ENCODE data around the gene ALPP.
"Not testable (repeated sequence)": the region's sequence is repeated elsewhere in the genome, so short reads cannot be mapped to it uniquely, and the experiment has no call there.

Gene ALPP

DNA sequence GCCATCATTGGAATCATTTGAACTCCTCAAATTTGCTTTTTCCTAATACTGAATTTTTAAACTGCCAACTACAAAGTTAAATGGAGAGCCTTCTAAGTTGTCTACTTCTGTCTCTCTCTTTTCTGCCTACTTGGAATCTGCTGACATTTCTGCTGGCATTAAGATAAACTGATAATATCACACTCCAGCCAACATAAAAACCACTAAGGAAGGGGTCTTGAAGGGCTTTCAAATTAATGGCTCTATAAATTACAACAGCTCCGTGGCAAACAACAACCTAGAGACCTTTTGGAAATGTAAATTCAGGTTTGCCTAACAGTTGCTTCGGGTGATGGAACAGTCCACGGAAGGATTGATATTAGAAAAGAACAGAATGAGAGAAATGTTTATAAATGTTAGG lies 12.1 kb downstream of the ALPP start:
- H3K9me3 Mint-ChIP-seq: no peaks in the 10 kb centered on the region
- peaks cover 2% of the 10 kb centered on the region for H3K36me3 Mint-ChIP-seq (ENCODE audit: low read depth)
- H3K27me3 Mint-ChIP-seq (ENCODE audit: low read depth): peaks cover 44% of the 10 kb centered on the region
- no peak overlapping the region for H3K27ac Mint-ChIP-seq
- no peaks in the 10 kb centered on the region for H3K4me1 Mint-ChIP-seq (ENCODE audit: low read depth)
- no peak overlapping the region for H3K4me3 Mint-ChIP-seq

DNA sequence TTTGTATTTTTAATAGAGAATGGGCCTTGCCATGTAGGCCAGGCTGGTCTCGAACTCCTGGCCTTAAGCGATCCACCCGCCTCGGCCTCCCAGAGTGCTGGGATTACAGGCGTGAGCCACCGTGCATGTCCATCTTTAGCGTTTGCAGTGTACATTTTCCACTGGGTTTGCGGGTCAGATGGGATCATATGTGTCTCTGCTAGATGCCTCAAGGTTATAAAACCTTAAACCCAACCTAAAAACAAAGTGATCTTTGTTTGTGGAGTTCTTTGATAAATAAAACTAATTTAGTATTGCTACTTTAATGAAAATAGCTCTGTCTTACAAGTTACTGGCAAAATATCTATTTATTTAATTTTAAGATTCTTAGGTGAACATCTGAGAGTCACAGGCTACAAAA lies 15.0 kb downstream of the ALPP start:
- Mint-ChIP-seq H3K4me1 (ENCODE audit: low read depth) (no peaks in the 10 kb centered on the region), H3K36me3 (ENCODE audit: low read depth) (no peaks in the 10 kb centered on the region), H3K27ac (no peak overlapping the region), H3K27me3 (ENCODE audit: low read depth) (peaks cover 41% of the 10 kb centered on the region), H3K4me3 (no peak overlapping the region), H3K9me3 (no peaks in the 10 kb centered on the region)

DNA sequence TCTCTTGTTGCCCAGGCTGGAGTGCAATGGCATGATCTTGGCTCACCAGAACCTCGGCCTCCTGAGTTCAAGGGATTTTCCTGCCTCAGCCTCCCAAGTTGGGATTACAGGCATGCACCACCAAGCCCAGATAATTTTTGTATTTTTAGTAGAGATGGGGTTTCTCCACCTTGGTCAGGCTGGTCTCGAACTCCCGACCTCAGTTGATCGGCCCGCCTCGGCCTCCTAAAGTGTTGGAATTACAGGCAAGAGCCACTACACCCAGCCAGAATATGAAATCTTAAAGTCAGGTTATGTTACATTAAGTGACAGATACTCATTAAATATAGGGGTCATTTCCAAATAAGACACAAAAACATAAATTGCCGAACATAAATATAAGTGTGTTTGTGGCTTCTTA lies 15.9 kb downstream of the ALPP start:
- not testable (repeated sequence) for H3K9me3 Mint-ChIP-seq; H3K4me1 Mint-ChIP-seq (ENCODE audit: low read depth); H3K27ac Mint-ChIP-seq; H3K4me3 Mint-ChIP-seq; H3K36me3 Mint-ChIP-seq (ENCODE audit: low read depth)
- H3K27me3 Mint-ChIP-seq (ENCODE audit: low read depth): peaks cover 39% of the 10 kb centered on the region

DNA sequence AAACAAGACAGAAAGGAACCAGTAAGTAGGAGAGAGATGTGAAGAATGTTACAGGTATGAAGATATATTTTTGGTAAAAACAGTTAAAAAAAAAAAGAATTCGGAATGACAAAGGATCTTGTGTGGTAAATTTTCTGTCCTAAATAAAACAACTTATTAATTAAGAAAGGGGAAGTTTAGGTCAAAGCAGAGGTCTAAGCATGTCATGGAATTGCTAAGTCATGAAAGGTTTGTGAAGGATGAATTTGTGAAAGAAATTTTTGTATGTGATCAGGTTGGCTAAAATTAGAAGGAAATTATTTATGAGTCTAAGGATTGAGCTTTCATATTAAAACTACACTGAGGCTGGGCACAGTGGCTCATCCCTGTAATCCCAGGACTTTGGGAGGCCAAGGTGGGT lies 17.0 kb downstream of the ALPP start:
- Mint-ChIP-seq H3K4me3 (no peak overlapping the region), H3K9me3 (no peaks in the 10 kb centered on the region), H3K27me3 (ENCODE audit: low read depth) (peaks cover 31% of the 10 kb centered on the region), H3K27ac (no peak overlapping the region), H3K4me1 (ENCODE audit: low read depth) (no peaks in the 10 kb centered on the region), H3K36me3 (ENCODE audit: low read depth) (no peaks in the 10 kb centered on the region)

DNA sequence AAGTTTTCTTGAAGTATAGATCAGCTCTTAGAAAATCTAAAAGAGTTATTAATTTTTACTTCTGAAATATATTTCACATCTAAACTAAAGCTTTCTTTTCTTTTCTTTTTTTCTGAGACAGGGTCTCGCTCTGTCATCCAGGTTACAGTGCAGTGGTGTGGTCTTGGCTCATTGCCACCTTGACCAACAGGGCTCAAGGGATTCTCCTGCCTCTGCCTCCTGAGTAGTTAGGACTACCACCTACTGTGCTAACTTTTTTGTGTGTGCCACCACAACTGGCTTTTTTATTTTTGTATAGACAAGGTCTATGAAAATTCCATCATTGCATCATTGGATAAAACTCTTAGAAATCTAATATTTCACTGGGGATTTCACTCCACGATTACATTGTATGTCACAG lies 18.1 kb downstream of the ALPP start:
- H3K27ac Mint-ChIP-seq: no peak overlapping the region
- H3K4me1 Mint-ChIP-seq (ENCODE audit: low read depth): no peaks in the 10 kb centered on the region
- no peaks in the 10 kb centered on the region for H3K36me3 Mint-ChIP-seq (ENCODE audit: low read depth)
- no peaks in the 10 kb centered on the region for H3K9me3 Mint-ChIP-seq
- peaks cover 26% of the 10 kb centered on the region for H3K27me3 Mint-ChIP-seq (ENCODE audit: low read depth)
- no peak overlapping the region for H3K4me3 Mint-ChIP-seq

DNA sequence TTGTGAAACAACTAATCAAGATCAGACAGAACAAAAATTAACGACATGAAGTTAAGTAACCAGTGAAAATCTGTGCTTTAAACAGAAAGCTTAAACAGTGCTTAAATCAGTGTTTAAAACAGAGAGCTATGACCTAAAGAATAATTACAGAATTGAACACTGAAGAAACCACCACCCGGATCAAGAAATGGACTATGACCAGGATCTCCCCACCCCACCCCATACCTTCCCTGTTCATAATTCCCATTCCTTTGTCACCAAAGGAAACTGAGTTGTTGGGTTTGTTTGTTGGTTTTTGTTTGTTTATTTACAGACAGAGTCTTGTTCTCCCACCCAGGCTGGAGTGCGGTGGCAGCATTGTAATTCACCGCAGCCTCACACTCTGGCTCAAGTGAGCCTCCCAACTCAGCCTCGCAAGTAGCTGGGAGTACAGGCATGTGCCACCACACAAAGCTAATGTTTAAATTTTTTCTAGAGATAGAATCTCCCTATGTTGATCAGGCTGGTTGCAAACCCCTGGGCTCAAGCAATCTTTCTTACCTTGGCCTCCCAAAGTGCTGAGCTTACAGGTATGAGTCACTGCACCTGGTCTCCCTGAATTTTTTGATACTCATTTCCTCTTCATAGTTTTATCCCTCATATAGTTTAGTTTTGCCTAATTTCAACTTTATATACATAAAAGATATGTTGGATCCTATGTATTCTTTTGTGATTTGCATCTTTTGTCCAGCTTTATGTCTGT lies 19.9 kb downstream of the ALPP start:
- no peak overlapping the region for H3K27ac Mint-ChIP-seq
- no peaks in the 10 kb centered on the region for H3K4me1 Mint-ChIP-seq (ENCODE audit: low read depth)
- H3K9me3 Mint-ChIP-seq: no peaks in the 10 kb centered on the region
- no peaks in the 10 kb centered on the region for H3K36me3 Mint-ChIP-seq (ENCODE audit: low read depth)
- H3K4me3 Mint-ChIP-seq: no peak overlapping the region
- peaks cover 21% of the 10 kb centered on the region for H3K27me3 Mint-ChIP-seq (ENCODE audit: low read depth)

DNA sequence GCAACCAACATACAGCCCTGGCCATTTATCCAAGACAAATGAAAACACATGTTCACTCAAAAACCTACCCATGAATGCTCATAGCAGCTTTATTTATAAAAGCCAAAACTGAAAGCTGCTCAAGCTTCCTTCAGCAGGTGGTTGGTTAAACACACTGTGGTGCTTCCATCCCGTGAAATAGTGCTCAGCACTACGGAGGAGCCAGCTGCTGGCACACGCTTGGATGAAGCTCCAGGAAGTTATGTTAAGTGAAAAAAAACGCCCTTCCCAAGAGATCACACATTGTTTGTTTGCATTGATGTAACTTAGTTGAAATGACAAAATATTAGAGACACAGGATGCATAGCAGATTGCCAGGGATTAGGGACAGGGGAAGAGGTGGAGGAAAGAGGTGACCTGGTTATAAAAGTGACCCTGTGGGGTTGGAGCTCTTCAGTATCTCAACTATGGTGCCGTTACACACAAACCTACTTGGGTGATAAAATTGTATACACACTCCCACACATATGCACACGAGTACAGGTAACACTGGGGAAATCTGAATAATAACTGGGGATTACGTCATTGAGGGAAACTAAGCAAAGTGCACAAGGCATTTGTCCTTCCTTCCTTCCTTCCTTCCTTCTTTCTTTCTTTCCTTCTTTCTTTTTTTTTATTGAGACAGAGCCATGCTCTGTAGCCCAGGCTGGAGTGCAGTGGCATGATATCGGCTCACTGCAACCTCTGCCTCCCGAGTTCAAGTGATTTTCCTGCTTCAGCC lies 21.9 kb downstream of the ALPP start:
- H3K9me3 Mint-ChIP-seq: no peaks in the 10 kb centered on the region
- no peaks in the 10 kb centered on the region for H3K36me3 Mint-ChIP-seq (ENCODE audit: low read depth)
- H3K27me3 Mint-ChIP-seq (ENCODE audit: low read depth): peaks cover 17% of the 10 kb centered on the region
- no peak overlapping the region for H3K4me3 Mint-ChIP-seq
- no peak overlapping the region for H3K27ac Mint-ChIP-seq
- H3K4me1 Mint-ChIP-seq (ENCODE audit: low read depth): no peaks in the 10 kb centered on the region

DNA sequence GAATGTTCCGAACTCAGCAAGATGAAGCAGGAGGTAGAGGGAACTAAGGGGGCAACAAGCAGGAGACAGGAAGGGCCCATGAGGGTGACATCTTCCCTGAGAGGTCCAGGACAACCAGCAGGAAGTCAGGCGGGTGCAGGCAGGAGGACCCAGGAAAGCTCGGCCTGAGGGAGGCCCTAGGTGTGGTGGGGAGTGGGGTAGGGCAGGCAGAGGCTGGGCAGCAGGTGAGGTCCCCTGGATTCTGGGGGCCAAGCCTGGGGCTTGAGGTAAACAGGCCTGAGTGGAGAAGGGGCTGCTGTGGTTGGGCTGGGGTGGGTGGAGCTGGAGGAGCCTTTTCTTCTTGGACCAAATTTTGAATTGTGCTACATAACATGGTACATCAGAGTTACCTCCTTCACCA lies 24.0 kb downstream of the ALPP start:
- peaks cover 9% of the 10 kb centered on the region for H3K27me3 Mint-ChIP-seq (ENCODE audit: low read depth)
- H3K27ac Mint-ChIP-seq: no peak overlapping the region

DNA sequence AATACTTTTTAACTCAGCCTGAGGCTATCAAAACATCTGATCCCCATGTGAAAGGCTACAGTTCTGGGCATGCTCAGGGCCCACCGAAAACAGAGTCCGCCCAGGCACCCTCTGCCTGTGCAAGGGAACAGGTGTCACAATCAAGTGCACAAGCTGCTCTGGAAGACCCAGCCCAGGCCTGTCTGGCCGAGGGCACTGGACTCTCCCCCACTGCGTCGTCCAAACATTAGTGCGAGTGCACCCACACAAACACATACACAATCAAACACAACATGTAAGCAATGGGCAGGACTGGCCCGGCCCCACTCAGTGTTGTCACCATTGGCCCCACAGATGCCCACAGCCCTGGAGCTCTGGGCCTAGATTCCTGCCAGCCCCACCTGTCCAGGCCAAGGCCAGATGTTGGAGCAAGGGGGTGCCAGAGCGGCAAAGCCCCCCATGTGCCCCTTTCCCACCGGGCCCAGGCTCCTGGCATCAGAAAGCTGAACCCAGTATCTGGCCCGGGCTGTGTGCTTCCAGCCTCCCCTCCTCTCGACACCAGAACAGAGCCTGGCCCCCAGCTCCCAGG lies 27.5 kb downstream of the ALPP start:
- Mint-ChIP-seq H3K9me3 (no peaks in the 10 kb centered on the region), H3K27ac (no peak overlapping the region), H3K36me3 (ENCODE audit: low read depth) (no peaks in the 10 kb centered on the region), H3K4me3 (no peak overlapping the region), H3K27me3 (ENCODE audit: low read depth) (peaks cover 4% of the 10 kb centered on the region), H3K4me1 (ENCODE audit: low read depth) (no peaks in the 10 kb centered on the region)

More for the DNA sequence above, 24.0 kb downstream of the ALPP start:
- Mint-ChIP-seq H3K9me3 (no peaks in the 10 kb centered on the region), H3K36me3 (ENCODE audit: low read depth) (no peaks in the 10 kb centered on the region), H3K4me3 (no peak overlapping the region), H3K4me1 (ENCODE audit: low read depth) (no peaks in the 10 kb centered on the region)

DNA sequence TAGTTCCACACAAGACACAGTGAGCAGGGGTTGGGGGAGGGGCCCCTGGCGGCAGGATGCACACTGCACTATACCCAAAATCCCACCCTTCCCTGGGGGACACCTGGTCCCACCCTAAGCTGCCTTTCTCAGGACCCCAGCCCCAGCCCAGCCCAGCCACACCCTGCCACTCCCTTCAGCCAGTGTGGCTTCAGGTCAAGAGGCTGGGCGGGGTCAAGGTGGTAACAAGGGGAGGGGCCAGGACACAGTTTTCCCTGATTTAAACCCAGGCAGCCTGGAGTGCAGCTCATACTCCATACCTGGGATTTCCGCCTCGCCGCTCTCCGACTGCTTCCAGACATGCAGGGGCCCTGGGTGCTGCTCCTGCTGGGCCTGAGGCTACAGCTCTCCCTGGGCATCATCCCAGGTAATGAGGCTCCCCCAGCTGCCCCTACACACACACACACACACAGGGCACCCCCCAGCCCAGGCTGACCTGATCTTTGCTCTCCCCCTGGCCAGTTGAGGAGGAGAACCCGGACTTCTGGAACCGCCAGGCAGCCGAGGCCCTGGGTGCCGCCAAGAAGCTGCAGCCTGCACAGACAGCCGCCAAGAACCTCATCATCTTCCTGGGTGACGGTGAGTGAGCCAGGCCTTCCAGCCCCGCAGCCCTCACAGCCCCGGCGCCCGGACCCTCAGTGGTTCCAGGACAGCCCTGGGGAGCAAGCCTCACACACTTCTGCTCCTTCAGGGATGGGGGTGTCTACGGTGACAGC lies 28.2 kb downstream of the ALPP start, which contains the start of gene ALPG:
Gene ALPG (plus strand): TSS at position 289 of the 755 bp plus-strand sequence. CDS start 51 bp downstream, at position 340.
- Mint-ChIP-seq H3K4me1 (ENCODE audit: low read depth) (no peaks in the 10 kb centered on the region), H3K9me3 (no peaks in the 10 kb centered on the region), H3K4me3 (no peak within 1 kb of the TSS), H3K27me3 (ENCODE audit: low read depth) (peaks cover 4% of the 10 kb centered on the region), H3K27ac (no peak within 1 kb of the TSS), H3K36me3 (ENCODE audit: low read depth) (no peaks in the 10 kb centered on the region)

DNA sequence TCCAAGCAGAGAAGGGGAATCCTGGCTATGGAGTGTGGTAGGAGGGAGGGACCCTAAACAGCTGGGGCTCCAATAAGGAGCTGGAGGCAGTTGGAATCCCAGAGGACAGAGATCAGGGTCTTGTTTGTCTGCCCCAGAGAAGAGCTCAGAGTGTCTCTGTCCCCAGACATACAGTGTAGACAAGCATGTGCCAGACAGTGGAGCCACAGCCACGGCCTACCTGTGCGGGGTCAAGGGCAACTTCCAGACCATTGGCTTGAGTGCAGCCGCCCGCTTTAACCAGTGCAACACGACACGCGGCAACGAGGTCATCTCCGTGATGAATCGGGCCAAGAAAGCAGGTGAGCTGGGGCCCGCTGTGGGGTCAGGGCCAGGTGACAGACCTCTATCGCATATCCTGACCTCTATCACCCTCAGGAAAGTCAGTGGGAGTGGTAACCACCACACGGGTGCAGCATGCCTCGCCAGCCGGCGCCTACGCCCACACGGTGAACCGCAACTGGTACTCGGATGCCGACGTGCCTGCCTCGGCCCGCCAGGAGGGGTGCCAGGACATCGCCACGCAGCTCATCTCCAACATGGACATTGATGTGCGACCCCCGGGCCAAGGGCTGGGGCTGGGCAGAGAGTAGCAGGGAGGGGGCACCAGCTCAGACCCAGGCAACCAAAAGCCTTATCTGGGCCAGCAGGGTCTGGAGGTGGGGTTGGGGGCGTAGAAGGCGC lies 29.0 kb downstream of the ALPP start:
- H3K27me3 Mint-ChIP-seq (ENCODE audit: low read depth); H3K9me3 Mint-ChIP-seq; H3K4me1 Mint-ChIP-seq (ENCODE audit: low read depth); H3K27ac Mint-ChIP-seq; H3K36me3 Mint-ChIP-seq (ENCODE audit: low read depth); H3K4me3 Mint-ChIP-seq: not testable (repeated sequence)

DNA sequence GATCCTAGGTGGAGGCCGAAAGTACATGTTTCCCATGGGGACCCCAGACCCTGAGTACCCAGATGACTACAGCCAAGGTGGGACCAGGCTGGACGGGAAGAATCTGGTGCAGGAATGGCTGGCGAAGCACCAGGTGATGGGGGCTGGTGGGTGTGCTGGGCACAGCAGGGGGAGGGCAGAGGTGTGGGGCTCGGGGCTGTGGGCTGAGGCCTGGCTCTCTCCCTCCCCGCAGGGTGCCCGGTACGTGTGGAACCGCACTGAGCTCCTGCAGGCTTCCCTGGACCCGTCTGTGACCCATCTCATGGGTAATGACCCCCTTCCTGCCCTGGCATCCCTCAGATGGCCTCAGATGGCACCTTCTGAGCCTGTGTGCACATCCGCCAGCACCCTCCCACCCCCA lies 29.7 kb downstream of the ALPP start:
- H3K27ac Mint-ChIP-seq; H3K36me3 Mint-ChIP-seq (ENCODE audit: low read depth); H3K4me1 Mint-ChIP-seq (ENCODE audit: low read depth); H3K9me3 Mint-ChIP-seq; H3K4me3 Mint-ChIP-seq: not testable (repeated sequence)
- peaks cover 15% of the 10 kb centered on the region for H3K27me3 Mint-ChIP-seq (ENCODE audit: low read depth)

DNA sequence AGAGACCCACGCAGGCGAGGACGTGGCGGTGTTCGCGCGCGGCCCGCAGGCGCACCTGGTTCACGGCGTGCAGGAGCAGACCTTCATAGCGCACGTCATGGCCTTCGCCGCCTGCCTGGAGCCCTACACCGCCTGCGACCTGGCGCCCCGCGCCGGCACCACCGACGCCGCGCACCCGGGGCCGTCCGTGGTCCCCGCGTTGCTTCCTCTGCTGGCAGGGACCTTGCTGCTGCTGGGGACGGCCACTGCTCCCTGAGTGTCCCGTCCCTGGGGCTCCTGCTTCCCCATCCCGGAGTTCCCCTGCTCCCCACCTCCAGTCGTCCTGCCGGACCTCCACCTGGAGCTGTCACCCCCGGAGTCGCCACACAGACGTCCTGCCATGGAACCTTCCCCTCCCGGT lies 31.1 kb downstream of the ALPP start:
- H3K27me3 Mint-ChIP-seq (ENCODE audit: low read depth): peaks cover 17% of the 10 kb centered on the region
- H3K9me3 Mint-ChIP-seq; H3K4me3 Mint-ChIP-seq; H3K36me3 Mint-ChIP-seq (ENCODE audit: low read depth); H3K27ac Mint-ChIP-seq; H3K4me1 Mint-ChIP-seq (ENCODE audit: low read depth): not testable (repeated sequence)

DNA sequence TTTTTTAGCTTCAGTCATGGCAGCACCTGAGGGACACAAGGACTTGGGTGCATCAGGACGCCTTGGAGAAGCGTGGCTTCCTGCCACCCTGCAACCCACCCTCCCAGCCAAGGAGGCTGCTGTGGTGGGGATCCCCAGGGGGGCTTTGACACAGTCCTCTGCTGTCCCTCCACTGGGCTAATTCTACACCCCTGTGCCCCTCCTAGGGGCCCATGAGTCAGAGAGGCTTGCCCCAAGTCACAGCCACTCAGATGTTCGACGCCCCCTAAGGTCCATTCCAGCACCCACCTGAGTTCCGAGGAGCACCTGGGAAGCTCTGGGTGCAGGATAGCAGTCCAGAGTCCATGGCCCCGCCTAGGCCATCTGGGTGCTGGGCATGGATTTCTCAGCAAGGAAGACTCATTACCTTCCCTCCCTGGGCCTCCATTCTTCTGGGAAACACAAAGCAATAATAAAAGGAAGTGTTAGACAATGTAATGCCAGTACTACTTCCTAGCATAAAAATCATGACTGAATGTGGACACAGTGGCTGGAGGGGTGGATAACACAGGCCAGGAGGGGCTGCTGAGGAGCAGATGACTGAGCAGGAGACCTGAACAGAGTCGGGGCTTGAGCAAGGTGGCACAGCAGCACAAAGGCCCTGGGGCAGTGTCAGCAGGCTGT lies 31.8 kb downstream of the ALPP start:
- no peak overlapping the region for H3K27ac Mint-ChIP-seq
- no peak overlapping the region for H3K4me3 Mint-ChIP-seq
- H3K4me1 Mint-ChIP-seq (ENCODE audit: low read depth): peaks cover 4% of the 10 kb centered on the region
- no peaks in the 10 kb centered on the region for H3K9me3 Mint-ChIP-seq
- H3K36me3 Mint-ChIP-seq (ENCODE audit: low read depth): no peaks in the 10 kb centered on the region
- H3K27me3 Mint-ChIP-seq (ENCODE audit: low read depth): peaks cover 16% of the 10 kb centered on the region

Data from T-helper 1 cell treated with Interleukin-12 subunit alpha and Interleukin-12 subunit beta and Interleukin-4 antibody, amounts not matched to agents 30 μg/mL and 1 μg/mL, for 36 hours (primary cell).